OCI-LY3 (cell line): ENCODE results near the gene ZNF215.

Experiments used
- H2AFZ ChIP-seq: fragments of 200-600, 300-600 bp; shearing (Covaris generic); 2 replicates; pipeline ENCODE4 v1.6.0; 2014; ENCODE audit warnings: antibody characterized with exemption, low read depth, low read length
- H3K27ac ChIP-seq: fragments of 200-600, 300-600 bp; sonication (generic); 2 replicates; pipeline ENCODE4 v1.5.1; 2014; ENCODE audit warnings: mild to moderate bottlenecking, low read length, moderate library complexity, mixed read lengths
- H3K27me3 ChIP-seq: fragments of 200-600, 300-600 bp; sonication (generic); 2 replicates; pipeline ENCODE4 v1.6.1; 2014; ENCODE audit warnings: low read depth, low read length, mixed read lengths
- H3K36me3 ChIP-seq: fragments of 200-600, 300-600 bp; sonication (generic); replicated peaks from 2 replicates; pipeline ENCODE3; 2014; ENCODE audit warnings: low read depth, low read length, mixed read lengths
- H3K4me1 ChIP-seq: fragments of 300-600, 200-600 bp; sonication (generic); 2 replicates; pipeline ENCODE4 v1.6.1; 2014; ENCODE audit warnings: low read length, mixed read lengths
- H3K4me2 ChIP-seq: fragments of 200-600, 300-600 bp; sonication (generic); 2 replicates; pipeline ENCODE4 v1.6.1; 2014; ENCODE audit warnings: low read length, mixed read lengths
- H3K4me3 ChIP-seq: fragments of 300-600, 200-600 bp; sonication (generic); 2 replicates; pipeline ENCODE4 v1.5.1; 2014; ENCODE audit warnings: antibody characterized with exemption, mild to moderate bottlenecking, low read length, moderate library complexity
- H3K79me2 ChIP-seq: fragments of 300-600, 200-600 bp; shearing (Covaris generic); 2 replicates; pipeline ENCODE4 v1.6.1; 2014; ENCODE audit warnings: mild to moderate bottlenecking, low read length, mixed read lengths
- H3K9ac ChIP-seq: fragments of 300-600, 200-600 bp; shearing (Covaris generic); 2 replicates; pipeline ENCODE4 v1.6.0; 2014; ENCODE audit warnings: mild to moderate bottlenecking, low read length, moderate library complexity
- H3K9me3 ChIP-seq: fragments of 200-600, 300-600 bp; shearing (Covaris generic); 2 replicates; pipeline ENCODE4 v1.6.1; 2014; ENCODE audit warnings: low read length, mixed read lengths; ENCODE audit not compliant: insufficient read depth
- H4K20me1 ChIP-seq: fragments of 200-600, 300-600 bp; sonication (generic); 2 replicates; pipeline ENCODE4 v1.6.1; 2016; ENCODE audit warnings: low read length, mixed read lengths; ENCODE audit not compliant: insufficient read depth
- CTCF ChIP-seq: fragments of 200-600, 300-600 bp; sonication (generic); IDR thresholded peaks from 2 replicates; pipeline ENCODE4 v1.5.1; 2014; ENCODE audit warnings: antibody characterized with exemption, low read length, low read depth
- EZH2phosphoT487 ChIP-seq: fragments of 200-600 bp; shearing (Covaris generic); IDR thresholded peaks from 2 replicates; pipeline ENCODE4 v1.6.1; 2018; ENCODE audit warnings: antibody characterized with exemption, mixed run types, low read depth

Gene ZNF215

GRCh38 chr11:6911378-6911777 is 14.8 kb upstream of the ZNF215 start:
- H3K27me3 ChIP-seq, result no peaks in the 10 kb centered on the region
- H3K36me3 ChIP-seq, result no peaks in the 10 kb centered on the region
- H3K9me3 ChIP-seq, result no peaks in the 10 kb centered on the region
- TF ChIP-seq CTCF, result no peak
- no peak for TF ChIP-seq EZH2phosphoT487
- peaks cover 17% of the 10 kb centered on the region for H3K4me1 ChIP-seq
- no peak overlapping the region for H3K4me2 ChIP-seq
- H3K9ac ChIP-seq, result no peak overlapping the region
- H3K79me2 ChIP-seq, result no peaks in the 10 kb centered on the region
- no peaks in the 10 kb centered on the region for H4K20me1 ChIP-seq
- H2AFZ ChIP-seq, result no peak overlapping the region
- H3K27ac ChIP-seq, result no peak overlapping the region
- H3K4me3 ChIP-seq, result no peak overlapping the region

- no peaks in the 10 kb centered on the region for H3K36me3 ChIP-seq
- no peaks in the 10 kb centered on the region for H3K27me3 ChIP-seq
- no peaks in the 10 kb centered on the region for H3K79me2 ChIP-seq
- H3K4me1 ChIP-seq, result peaks cover 17% of the 10 kb centered on the region
- H3K9ac ChIP-seq, result no peak overlapping the region
- H3K9me3 ChIP-seq, result no peaks in the 10 kb centered on the region
- no peak overlapping the region for H3K4me3 ChIP-seq
- H3K4me2 ChIP-seq, result no peak overlapping the region
- no peak overlapping the region for H3K27ac ChIP-seq
- no peaks in the 10 kb centered on the region for H4K20me1 ChIP-seq
- H2AFZ ChIP-seq, result no peak overlapping the region
- no peak for TF ChIP-seq CTCF
- TF ChIP-seq EZH2phosphoT487, result no peak
These were observed 14.3 kb upstream of the ZNF215 start for GRCh38 chr11:6911948-6912347.

GRCh38 chr11:6919698-6920097 is 6.5 kb upstream of the ZNF215 start:
- peaks cover 31% of the 10 kb centered on the region for H3K4me1 ChIP-seq
- no peaks in the 10 kb centered on the region for H4K20me1 ChIP-seq
- H2AFZ ChIP-seq, result no peak overlapping the region
- H3K4me3 ChIP-seq, result no peak overlapping the region
- no peaks in the 10 kb centered on the region for H3K36me3 ChIP-seq
- no peak overlapping the region for H3K4me2 ChIP-seq
- H3K9ac ChIP-seq, result no peak overlapping the region
- H3K27ac ChIP-seq, result no peak overlapping the region
- 0 out of 2 replicates have a peak, but pooled peaks cover 4% of the 10 kb centered on the region for H3K9me3 ChIP-seq
- no peaks in the 10 kb centered on the region for H3K79me2 ChIP-seq
- TF ChIP-seq CTCF, result no peak
- TF ChIP-seq EZH2phosphoT487, result no peak
- no peaks in the 10 kb centered on the region for H3K27me3 ChIP-seq

GRCh38 chr11:6920702-6921101 is 5.5 kb upstream of the ZNF215 start, which contains the start of gene OR2D3:
OR2D3 (plus strand) TSS chr11:6921002; CDS start chr11:6921002, 0 bp downstream.
- TF ChIP-seq CTCF (no peak), EZH2phosphoT487 (no peak)
- Histone ChIP-seq H3K27me3 (no peaks in the 10 kb centered on the region), H3K4me3 (no peak within 1 kb of the TSS), H3K27ac (no peak within 1 kb of the TSS), H2AFZ (no peak within 1 kb of the TSS), H3K4me2 (no peak within 1 kb of the TSS), H3K4me1 (peaks cover 34% of the 10 kb centered on the region), H4K20me1 (no peaks in the 10 kb centered on the region), H3K79me2 (no peaks in the 10 kb centered on the region), H3K9me3 (0 out of 2 replicates have a peak, but pooled peaks cover 4% of the 10 kb centered on the region), H3K9ac (no peak within 1 kb of the TSS), H3K36me3 (no peaks in the 10 kb centered on the region)
